Measurements from ENCODE around the gene LANCL1. TPM values are rescaled to one million over a fixed set of nuclear protein-coding genes. Genes with fewer than 3 reads are reported as not detected.
A peak's percentile ranks its signal among the peaks of the same experiment; 100 is the strongest.

Gene LANCL1
- total RNA-seq, 1 experiment from 2014 or later = 35.9 TPM

GRCh38 chr2:210503725-210504191 lies 27.2 kb upstream of the LANCL1 start (continued):
- TF ChIP-seq AR (CRISPR knock-in tag; IDR thresholded peaks at IDR 0.05) = no peak
- no peak for TF ChIP-seq E2F5 (CRISPR knock-in tag; IDR thresholded peaks at IDR 0.05)
- TF ChIP-seq FOXK1 (CRISPR knock-in tag; IDR thresholded peaks at IDR 0.05) = no peak
- TF ChIP-seq CDX4 (CRISPR knock-in tag; IDR thresholded peaks at IDR 0.05; ENCODE audit: borderline replicate concordance) = no peak
- no peak for TF ChIP-seq SOX15 (CRISPR knock-in tag; IDR thresholded peaks at IDR 0.05)

- ATAC-seq (peak; percentile 87), DNase-seq (ENCODE audit: low spot score) (peak; percentile 47)
- no peaks in the 10 kb centered on the region for H3K27me3 Mint-ChIP-seq (ENCODE audit: low read depth)
- no peak overlapping the region for H3K4me3 Mint-ChIP-seq
- ChIA-PET POLR2A (no interaction called here), CTCF (interaction anchor here (0.6 to 2.0 kb wide), 39 partner anchors 9 to 590 kb away, joined by 3 to 8 read pairs (median 4); partner anchors contain the start of gene CPS1)
- peaks cover 19% of the 10 kb centered on the region; the same call in 1 of the 2 replicates for H3K4me1 Mint-ChIP-seq
- no peak overlapping the region for H3K27ac Mint-ChIP-seq
- H3K9me3 Mint-ChIP-seq = peaks cover 61% of the 10 kb centered on the region
- TF ChIP-seq ZNF425 (CRISPR knock-in tag; conservative IDR thresholded peaks at IDR 0.05) = no peak
- peak; percentile 74 for TF ChIP-seq CTCF (IDR thresholded peaks at IDR 0.05)
- no peak for TF ChIP-seq NR2C2 (CRISPR knock-in tag; IDR thresholded peaks at IDR 0.05)
- no peak for TF ChIP-seq ARID4B (CRISPR knock-in tag; IDR thresholded peaks at IDR 0.05; ENCODE audit: borderline replicate concordance)
- H3K36me3 Mint-ChIP-seq = peaks cover 57% of the 10 kb centered on the region
These were observed 26.6 kb upstream of the LANCL1 start for GRCh38 chr2:210503001-210503623.
